DMS53 (cell line): Measurements from ENCODE around the gene MTIF3.

Experiments used
- DNase-seq: peaks from one replicate; lab custom pipeline; 2025; lab: John Stamatoyannopoulos, UW

The MTIF3 gene

DNA sequence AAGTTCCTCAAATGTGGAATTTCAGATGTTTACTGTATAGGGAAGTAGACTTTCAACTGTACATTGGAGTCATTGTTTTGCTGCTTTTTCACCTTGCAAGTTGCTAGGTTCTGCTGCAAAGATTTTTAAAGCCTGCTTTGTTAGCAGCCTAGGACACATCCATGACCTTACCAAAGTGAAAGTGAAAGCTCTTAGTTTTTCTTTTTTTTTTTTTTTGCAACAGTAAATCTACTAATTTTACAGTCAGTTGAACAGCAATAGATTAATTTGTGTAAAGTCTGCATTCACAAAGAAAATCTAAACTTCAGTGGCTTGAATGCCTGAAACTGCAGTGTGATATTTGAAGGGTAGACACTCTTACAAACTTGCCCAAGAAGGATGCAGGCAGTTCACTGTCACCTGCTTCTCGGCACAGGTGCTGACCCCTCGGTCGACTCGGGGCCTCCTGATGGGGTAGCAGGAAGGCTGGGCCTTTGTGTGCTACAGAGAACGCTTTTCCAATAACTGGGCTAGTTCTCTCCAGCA, 5.0 kb upstream of the MTIF3 start:
- peak; percentile 57 for DNase-seq

DNA sequence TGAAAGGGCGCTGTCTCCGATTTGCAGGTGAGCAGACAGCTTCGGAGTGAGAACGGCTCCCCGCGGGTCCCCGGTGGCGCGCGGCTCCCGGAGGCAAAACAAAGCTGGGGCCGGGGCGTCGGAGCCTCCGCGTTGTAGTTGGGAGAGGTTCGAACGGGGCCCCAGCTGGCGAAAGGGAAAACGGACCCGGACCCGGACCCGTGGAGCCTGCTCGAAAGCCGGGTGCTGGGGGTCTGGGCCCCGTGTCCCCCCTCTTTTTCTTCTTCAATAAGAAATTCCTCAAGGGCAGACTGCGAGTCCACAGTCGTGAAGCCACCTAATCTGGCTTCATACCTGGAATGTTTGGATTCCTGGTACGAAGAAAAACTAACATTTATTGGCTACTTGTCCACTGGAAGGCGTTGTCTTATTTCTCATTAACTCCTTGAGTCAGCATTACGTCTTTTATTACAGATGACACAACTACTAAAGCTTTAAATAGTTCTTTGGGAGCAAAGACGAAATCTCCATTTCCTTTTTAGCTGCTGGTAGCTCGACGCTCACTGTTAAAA, 632 bp upstream of the MTIF3 start:
- peak; percentile 86 for DNase-seq

DNA sequence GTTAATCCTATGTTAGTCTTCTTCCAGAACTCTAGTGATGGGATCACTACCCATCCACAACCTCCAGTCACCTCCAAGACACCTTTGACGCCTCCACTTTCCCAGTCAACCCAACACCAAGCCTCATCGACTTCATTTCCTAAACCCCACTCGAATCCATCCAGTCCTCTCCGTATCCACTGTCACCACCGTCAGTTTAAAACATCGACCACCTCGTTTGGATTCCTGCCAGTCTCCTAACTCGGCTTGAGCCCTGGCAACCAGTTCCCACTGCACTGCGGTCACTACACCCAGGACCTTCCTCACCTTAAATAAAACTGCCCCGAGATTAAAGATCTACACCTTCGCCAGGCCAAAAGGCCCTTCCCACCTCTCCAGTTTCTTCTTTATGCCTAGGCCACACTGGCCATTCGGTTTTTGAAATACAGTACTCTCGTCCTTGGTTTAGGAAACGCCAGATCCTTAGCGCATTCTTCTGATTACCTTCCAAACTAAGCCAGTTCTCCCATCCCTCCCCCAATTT, 1.2 kb downstream of the MTIF3 start:
- DNase-seq: peak; percentile 42

DNA sequence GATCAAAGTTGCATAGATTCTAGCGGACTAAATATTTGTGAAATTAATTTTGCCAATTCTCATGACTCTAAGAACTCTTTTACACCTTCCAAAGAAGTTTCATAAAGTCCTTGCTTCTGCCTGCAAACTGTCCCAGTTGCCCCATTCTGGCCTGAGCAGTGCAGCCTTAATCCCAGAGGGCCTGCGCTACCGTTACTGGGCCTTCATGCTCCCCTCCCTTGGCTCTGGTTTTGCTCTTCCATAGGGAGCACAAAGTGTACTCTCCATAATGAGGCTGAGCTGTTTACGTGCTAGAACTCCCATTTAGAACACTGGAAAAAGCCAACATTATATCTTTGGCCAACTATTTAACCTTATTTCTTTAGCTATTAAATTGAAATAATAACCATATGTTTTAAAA, 2.1 kb downstream of the MTIF3 start:
- no peak for DNase-seq

DNA sequence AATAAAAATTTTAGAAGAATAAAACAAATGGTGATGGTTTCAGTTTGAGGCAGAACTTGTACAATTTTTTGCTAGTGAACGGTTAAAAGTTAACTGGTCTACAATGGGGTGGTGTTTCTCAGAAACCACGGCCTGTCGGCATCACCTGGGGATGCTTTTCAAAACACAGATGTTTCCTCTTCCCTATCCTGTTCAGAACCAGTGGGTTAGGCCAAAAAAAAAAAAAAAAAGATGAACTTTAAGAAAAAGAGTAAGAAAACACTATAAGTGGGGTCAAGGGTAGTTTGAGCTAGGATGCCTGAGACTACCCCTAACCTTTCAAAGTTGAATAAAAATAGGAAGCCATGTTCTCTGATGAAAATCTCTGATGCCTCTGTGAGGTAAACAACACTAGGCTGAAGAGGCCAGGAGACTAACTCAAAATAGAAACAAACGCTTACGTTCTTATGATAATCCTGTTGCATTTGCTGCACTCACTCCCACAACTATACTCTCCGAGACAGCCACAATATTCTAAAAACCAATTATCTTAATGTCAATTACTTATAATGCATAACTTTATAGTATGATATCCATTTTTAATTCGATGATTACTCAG, 3.3 kb downstream of the MTIF3 start:
- DNase-seq: no peak

DNA sequence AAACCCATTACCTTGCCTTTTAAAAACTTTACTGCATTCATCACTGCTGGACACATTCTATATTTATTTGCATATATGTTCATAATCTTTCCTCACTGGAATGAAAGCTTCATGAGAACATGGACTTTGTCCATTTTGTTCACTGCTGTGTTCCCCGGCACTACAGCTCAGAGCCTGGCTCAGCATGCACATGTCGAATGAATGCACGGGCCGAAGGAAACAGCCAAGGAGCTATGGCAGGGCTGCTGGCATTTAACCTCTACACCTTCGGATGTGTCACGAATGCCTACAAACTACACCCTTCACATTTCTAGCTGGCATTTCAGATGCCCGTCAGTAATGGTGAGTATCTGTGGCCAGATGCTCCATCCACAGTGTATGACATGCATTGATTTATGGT, 7.6 kb downstream of the MTIF3 start:
- DNase-seq: no peak

DNA sequence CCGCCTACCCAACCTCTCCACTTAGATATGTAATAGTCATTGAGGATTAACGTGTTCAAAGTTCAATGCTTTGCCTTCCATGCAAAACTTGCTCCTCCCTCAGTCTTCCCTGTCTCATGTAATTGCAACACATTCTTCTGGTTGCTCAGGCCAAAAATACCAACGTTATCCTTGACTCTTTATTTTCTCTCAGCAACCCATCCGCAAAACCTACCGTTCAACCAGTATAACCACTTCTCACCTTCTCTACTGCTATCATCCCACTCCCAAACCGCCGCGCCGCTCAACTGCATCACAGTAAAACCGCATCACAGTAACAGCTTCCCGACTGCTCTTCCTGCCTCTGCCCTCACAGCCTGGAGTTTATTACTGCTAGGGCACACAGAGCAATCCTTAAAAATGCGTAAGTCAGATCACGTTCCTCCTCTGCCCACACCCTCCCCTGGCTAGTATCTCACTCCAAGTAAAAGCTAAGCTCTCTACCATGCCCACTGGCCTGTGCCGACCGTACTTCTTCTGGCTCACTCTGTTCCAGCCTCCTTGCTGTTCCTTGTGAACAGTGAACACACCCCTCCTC, 8.2 kb downstream of the MTIF3 start:
- no peak for DNase-seq

DNA sequence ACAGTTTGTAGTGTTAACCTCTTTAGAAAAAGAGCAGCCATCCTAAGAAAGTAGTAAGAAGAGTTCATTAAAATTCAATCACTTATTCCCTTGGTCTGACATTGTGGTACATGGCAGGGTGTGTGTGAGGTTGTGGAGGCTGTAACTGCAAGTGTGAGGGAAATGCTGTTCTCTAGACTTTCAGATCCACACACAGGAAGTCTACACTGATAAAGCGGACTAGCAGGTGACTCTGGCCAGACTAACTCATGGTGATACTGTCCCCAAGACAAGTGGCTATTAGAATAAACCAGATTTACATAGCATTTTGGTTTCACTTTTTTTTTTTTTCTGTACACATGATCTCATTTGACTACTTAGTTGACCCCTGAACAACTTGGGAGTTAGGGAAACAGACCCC, 10.0 kb downstream of the MTIF3 start:
- no peak for DNase-seq

DNA sequence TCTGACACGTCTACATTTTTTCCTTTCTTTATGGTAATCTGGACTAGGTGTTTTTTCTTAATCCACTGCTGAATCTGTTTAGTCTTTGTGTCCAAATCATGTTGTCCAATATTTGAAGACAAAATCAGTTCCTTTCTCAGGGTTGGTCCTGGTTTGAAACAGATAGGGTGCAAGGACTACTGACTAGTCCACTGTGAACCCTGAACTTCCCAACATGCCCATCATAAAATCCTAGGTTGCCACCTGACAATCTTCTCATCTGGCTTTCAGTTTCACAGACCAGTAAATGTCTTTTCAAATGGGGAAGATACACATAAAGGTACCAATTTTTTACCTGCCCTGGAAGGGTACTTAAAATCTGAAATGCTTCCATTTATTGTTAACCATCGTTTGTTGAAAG, 13.2 kb downstream of the MTIF3 start:
- DNase-seq: no peak

DNA sequence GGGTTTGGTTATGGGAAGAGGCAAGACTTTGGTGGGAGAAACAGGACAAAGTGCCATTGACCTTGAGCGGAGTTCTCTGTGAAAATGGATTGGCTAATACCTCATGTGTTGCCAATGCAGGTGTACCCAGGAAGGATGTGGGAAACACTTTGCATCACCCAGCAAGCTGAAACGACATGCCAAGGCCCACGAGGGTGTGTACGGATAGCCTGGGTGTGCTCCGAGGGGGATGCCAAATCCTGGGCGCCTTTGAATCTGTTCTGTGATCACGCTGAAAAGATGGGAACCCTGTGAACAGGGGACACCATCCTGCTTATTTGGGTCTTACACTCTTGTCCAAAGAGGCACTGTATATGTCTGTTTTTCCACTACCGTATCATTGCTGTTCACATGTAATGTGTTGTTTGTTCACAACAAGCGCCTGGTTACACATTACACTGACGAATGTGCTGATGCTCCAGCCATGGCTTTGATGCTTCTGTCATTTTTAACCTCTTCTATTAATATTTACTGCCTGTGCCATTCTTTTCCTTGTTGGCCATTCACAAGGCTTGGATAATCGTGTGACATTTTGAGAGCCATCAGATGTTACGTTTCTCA, 17.7 kb downstream of the MTIF3 start:
- no peak for DNase-seq

DNA sequence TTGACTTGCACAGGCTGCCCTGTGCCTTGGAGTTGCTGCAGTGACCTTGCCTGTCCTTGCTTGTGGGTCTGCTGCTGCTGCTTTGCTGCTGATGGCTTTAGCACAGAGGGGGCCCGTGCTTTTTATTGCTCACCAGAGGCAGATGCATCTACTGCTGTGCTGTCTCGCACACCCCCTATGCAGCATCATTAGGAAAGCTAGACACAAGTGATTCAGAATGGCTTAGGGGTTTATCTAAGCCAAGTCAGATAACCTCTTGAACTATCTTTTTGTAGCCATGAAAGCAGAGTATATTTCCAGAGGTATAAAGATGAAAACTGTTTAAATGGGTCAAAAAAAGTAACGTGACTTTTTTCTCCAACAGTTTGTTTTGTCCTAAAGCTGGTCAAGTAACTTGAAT, 18.2 kb downstream of the MTIF3 start:
- DNase-seq: no peak

DNA sequence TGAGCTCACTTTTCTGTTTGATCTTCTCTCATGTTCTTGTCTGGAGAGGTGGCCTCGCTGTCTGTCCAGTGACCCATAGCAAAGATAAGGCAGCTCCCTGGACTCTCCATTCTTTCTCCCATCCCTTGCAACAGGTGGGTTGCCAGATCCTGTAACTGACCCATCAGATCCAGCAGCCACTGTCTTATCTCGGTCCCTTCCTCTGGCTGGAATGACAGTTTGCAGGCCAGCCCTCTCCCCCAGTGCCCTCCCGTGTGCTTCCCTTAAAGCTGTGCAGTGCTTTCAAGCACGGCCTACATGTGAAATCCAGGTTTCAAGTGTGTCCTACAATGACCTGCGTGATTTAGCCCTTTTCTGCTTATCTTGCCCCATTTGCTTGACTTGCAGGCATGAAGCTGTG, 22.2 kb downstream of the MTIF3 start:
- no peak for DNase-seq

DNA sequence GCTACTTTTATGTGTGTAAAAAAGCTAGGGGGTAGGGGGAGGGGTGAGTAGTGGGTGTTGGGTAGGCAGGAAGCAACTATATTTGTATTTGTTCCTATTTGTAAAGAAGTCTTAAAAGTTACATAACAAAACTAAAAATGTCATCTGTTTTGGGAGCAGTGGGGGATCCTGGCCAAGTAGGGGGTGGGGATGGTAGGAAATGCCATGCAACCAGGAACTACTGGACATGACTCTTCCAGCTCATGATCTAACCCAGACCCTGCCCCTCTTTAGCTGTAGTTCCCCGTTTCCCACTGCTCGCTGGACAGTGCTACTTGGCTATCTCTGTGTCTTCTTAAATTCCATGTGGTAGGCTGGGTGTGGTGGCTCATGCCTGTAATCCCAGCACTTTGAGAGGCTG, 22.7 kb downstream of the MTIF3 start:
- DNase-seq: no peak

DNA sequence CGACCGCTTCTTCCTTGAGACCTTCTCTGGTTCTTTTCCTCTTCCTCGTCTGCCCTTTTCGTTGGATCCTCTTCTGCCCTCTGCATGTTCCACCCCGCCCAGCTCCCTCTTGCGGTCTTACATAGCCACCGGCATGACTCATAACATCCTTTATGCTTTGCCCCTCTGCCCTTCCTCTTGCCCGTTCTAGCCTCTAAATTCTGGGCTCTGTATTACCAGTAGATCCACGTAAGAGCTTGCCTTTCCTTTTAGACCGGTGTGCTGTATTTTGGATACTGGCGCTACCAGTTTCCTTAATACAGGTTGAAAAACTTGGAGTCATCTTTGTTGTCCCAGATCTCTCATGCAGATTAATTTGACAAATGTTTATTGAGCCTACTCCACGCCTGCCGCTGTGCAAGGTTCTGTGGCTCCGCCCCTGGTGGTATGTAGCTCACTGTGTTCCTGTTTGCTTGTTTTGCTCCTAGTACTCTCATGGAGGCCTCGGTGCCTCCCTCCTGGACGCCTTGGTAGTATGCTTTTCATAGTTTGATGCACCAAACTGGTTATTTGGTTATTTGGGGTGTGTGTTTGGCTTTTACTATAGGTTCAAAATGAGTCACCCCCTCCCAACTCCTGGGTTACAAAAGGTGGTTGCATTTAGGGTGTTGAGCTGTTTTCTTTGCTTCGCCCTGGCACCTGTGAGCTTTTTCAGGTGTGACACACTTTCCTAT, 24.3 kb downstream of the MTIF3 start:
- DNase-seq: peak; percentile 96

DNA sequence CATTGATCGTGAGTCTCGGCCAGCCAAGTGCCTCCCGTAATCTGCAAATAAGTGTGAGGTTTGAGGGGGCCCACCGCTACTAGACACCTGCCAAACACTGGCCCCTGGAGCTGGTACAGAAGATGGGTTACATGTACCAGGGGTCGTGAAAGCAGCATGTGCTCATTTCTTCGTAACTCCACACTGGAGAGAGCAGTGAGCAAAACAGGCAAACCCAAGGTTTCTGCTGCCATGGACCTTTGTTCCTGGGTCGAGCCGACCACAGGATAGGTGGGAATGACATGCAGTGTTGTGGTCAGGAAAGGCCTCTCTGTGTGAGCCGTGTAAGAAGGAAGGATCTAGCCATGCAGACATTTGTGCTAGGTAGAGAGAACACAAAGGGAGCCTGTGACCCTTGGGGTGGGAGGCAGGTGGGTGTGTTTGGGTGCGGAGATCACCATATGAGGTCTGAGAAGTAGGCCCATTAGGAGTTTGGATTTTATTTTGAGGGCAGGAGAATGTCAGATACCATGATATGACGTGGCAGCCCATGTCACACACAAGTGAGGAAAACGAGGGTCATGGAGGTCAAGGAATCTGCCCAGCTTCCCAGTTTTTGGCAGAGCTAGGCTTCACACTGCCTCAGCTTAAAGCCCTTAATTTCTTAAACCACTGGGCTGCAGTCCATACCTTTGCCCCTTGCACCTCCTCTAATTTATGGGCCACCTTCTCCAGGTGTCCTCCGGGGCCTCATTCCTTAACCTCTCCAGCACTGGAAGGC, 25.0 kb downstream of the MTIF3 start:
- DNase-seq: peak; percentile 58

DNA sequence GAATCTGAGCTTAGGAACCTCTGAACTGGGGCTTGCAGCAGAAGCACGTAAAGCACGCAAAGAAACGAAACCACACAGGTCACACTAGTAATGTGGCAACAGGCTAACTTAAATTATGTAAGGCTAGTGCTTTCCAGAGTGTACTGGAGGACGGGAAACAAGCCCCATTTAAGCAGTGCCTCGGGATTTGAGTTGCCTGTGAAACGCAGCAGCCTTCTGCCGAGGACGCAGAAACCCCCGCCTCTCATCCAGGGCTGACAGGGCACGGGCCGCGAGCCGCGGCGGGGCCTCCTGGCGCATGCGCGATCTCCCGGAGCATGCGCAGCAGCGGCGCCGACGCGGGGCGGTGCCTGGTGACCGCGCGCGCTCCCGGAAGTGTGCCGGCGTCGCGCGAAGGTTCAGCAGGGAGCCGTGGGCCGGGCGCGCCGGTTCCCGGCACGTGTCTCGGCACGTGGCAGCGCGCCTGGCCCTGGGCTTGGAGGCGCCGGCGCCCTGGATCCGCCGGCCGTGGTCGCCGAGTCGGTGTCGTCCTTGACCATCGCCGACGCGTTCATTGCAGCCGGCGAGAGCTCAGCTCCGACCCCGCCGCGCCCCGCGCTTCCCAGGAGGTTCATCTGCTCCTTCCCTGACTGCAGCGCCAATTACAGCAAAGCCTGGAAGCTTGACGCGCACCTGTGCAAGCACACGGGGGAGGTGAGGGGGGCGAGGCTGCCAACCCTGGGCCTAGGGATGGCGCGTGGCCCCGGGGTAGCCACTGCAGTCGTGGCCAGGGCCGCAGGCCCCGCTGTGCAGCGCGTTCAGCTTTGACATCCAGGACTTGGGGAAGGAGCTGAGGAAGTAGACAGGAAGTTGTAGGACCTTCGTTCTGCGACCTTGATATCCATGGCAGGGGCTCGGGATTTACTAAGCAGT, 25.9 kb downstream of the MTIF3 start, which contains the start of gene GTF3A:
TSS of gene GTF3A (plus strand) at position 374 of the 912 bp plus-strand sequence.
- DNase-seq: peak; percentile 96

DNA sequence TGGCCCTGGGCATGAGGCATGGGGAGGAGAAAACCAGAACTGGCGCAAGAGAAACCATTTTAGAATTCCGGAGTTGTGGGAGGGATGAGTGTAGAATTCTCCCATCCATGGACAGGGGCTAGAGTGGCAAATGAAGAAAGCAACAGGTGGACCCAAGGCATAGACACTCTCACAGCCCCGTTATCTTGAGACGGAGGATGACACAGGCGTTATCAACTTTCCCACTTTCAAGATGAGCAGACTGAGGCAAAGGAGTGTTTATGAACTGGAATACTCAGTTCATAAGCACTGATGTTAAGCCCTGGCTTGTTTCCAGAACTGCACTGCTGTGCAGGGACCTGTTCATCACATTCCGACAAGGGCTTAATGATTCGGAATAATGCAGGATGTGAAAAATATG, 27.0 kb downstream of the MTIF3 start:
- no peak for DNase-seq

DNA sequence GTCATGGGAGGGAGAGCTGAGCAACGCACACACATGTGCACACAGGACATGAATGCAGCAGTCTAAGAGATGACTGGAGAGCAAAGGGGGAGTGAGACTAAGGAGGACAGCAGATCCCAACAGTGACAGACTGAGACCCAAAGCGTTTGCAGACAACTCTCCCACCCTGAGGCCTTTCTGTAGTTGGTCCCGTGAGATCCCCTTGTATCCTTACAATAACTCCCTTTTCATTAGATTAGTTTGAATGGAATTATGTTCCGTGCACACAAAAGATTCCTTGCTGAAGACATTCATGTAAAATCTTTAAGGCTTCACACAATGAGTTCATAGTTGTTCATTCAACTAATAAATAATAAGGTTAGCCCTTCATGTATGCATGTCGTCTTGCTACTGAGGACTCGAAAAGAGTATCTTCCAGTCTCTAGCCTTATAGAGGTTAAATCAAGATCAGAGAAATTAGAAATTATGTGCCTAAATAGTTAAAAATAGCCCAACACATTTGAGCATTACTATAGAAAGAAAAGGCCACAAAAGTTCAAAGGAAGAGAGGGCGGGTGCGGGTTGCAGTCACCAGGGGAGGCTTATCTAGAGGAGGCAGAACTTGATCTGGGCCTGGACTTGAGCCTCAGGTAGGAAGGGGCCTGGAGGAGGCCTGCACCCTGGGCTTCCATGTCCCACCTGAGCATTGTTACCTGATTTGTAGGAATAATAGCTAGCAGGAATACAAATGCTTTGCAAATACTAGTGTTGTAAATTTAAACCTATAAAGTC, 29.1 kb downstream of the MTIF3 start:
- DNase-seq: no peak

DNA sequence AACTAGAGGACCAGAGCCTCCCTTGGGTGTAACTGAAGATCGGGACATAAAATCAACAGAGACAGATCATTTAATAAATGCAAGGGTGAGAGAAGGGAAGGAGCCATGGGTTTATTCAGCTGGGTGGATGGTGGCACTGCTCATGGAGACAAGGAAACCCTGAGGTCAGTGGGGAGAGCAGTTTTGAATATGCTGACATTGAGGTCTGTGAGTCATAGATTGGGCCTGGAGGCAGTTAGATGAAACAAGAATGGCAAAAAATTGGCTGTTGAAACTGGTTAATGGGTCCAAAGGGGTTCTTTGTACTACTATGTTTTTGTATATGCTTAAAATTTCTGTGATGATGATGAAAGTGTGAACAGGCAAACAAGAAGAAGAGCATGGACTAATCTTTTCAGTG, 31.0 kb downstream of the MTIF3 start:
- DNase-seq: no peak

DNA sequence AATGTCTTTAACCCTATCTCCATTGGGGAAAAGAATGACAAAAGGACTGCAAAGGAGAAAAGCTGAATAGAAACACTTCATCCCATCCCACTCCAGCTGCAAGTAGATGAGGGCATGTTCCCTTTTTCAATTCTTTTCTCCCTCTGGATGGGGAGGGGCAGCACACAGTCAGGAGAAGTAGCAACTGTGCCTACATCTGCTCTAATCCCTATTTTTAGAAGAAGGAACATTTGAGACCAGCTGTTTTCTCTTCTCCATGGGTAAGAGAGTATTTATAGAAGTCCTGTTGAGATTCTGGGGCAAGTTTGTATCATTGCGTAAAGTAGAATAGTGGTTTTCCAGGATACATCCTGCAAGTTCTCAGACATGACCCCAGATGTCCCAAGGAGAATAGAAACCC, 35.2 kb downstream of the MTIF3 start:
- no peak for DNase-seq
